Skeletal muscle satellite cell (primary cell): Measurements from ENCODE around the gene HLA-A.
"Not testable (repeated sequence)": the region's sequence is repeated elsewhere in the genome, so short reads cannot be mapped to it uniquely, and the experiment has no call there.

Experiments
- H3K27me3 ChIP-seq: 2 replicates; pipeline ENCODE4 v1.7.0; 2013; ENCODE audit warnings: low read length; ENCODE audit not compliant: control insufficient read depth, insufficient read depth
- H3K36me3 ChIP-seq: 2 replicates; pipeline ENCODE4 v1.7.0; 2013; ENCODE audit warnings: mild to moderate bottlenecking, control low read depth, low read length; ENCODE audit not compliant: insufficient read depth
- H3K4me1 ChIP-seq: 2 replicates; pipeline ENCODE4 v1.7.0; 2013; ENCODE audit warnings: low read length; ENCODE audit not compliant: control insufficient read depth, insufficient read depth
- H3K4me2 ChIP-seq: 2 replicates; pipeline ENCODE4 v1.7.0; 2013; ENCODE audit warnings: mild to moderate bottlenecking, low read length
- H3K4me3 ChIP-seq: 2 replicates; pipeline ENCODE4 v1.7.0; 2013; ENCODE audit warnings: low read length
- H3K9ac ChIP-seq: 2 replicates; pipeline ENCODE4 v1.7.0; 2013; ENCODE audit warnings: mild to moderate bottlenecking, low read depth, low read length, moderate library complexity
- H3K9me3 ChIP-seq: replicated peaks from 2 replicates; pipeline ENCODE4 v1.7.0; 2013; ENCODE audit warnings: mild to moderate bottlenecking, control low read depth, low read length

Gene HLA-A

GRCh38 chr6:29949934-29950333 lies 7.6 kb downstream of the HLA-A start:
- Histone ChIP-seq H3K9ac (no peak overlapping the region), H3K9me3 (no peaks in the 10 kb centered on the region), H3K27me3 (no peaks in the 10 kb centered on the region), H3K36me3 (peaks cover 7% of the 10 kb centered on the region), H3K4me2 (no peak overlapping the region), H3K4me3 (no peak overlapping the region), H3K4me1 (no peaks in the 10 kb centered on the region)

GRCh38 chr6:29951882-29952281 lies 9.6 kb downstream of the HLA-A start:
- Histone ChIP-seq H3K4me2 (no peak overlapping the region), H3K4me3 (no peak overlapping the region), H3K36me3 (no peaks in the 10 kb centered on the region), H3K27me3 (no peaks in the 10 kb centered on the region), H3K9me3 (no peaks in the 10 kb centered on the region), H3K4me1 (no peaks in the 10 kb centered on the region), H3K9ac (no peak overlapping the region)

GRCh38 chr6:29953001-29953441 lies 10.7 kb downstream of the HLA-A start:
- H3K36me3 ChIP-seq = no peaks in the 10 kb centered on the region
- H3K27me3 ChIP-seq = no peaks in the 10 kb centered on the region
- no peak overlapping the region for H3K9ac ChIP-seq
- no peak overlapping the region for H3K4me2 ChIP-seq
- no peaks in the 10 kb centered on the region for H3K9me3 ChIP-seq
- H3K4me1 ChIP-seq = no peaks in the 10 kb centered on the region
- no peak overlapping the region for H3K4me3 ChIP-seq

GRCh38 chr6:29953686-29954085 lies 11.4 kb downstream of the HLA-A start:
- no peak overlapping the region for H3K9ac ChIP-seq
- H3K4me3 ChIP-seq = no peak overlapping the region
- H3K27me3 ChIP-seq = no peaks in the 10 kb centered on the region
- no peaks in the 10 kb centered on the region for H3K36me3 ChIP-seq
- H3K9me3 ChIP-seq = no peaks in the 10 kb centered on the region
- H3K4me1 ChIP-seq = no peaks in the 10 kb centered on the region
- H3K4me2 ChIP-seq = no peak overlapping the region

- Histone ChIP-seq H3K4me3 (no peak overlapping the region), H3K9me3 (no peaks in the 10 kb centered on the region), H3K4me2 (no peak overlapping the region), H3K36me3 (no peaks in the 10 kb centered on the region), H3K9ac (no peak overlapping the region), H3K4me1 (no peaks in the 10 kb centered on the region), H3K27me3 (no peaks in the 10 kb centered on the region)
Measured at GRCh38 chr6:29954272-29954671, 11.9 kb downstream of the HLA-A start.

GRCh38 chr6:29955783-29956182 lies 13.5 kb downstream of the HLA-A start:
- no peak overlapping the region for H3K4me2 ChIP-seq
- H3K9ac ChIP-seq = no peak overlapping the region
- no peaks in the 10 kb centered on the region for H3K27me3 ChIP-seq
- no peaks in the 10 kb centered on the region for H3K9me3 ChIP-seq
- H3K36me3 ChIP-seq = no peaks in the 10 kb centered on the region
- no peaks in the 10 kb centered on the region for H3K4me1 ChIP-seq
- no peak overlapping the region for H3K4me3 ChIP-seq

- Histone ChIP-seq H3K4me2 (no peak overlapping the region), H3K4me3 (no peak overlapping the region), H3K27me3 (no peaks in the 10 kb centered on the region), H3K9ac (no peak overlapping the region), H3K4me1 (no peaks in the 10 kb centered on the region), H3K36me3 (no peaks in the 10 kb centered on the region), H3K9me3 (no peaks in the 10 kb centered on the region)
Measured at GRCh38 chr6:29956518-29956917, 14.2 kb downstream of the HLA-A start.

GRCh38 chr6:29958046-29958445 lies 15.7 kb downstream of the HLA-A start:
- Histone ChIP-seq H3K9me3 (no peaks in the 10 kb centered on the region), H3K27me3 (no peaks in the 10 kb centered on the region), H3K4me1 (no peaks in the 10 kb centered on the region)

GRCh38 chr6:29958921-29959320 lies 16.6 kb downstream of the HLA-A start:
- no peaks in the 10 kb centered on the region for H3K27me3 ChIP-seq
- H3K9me3 ChIP-seq = no peaks in the 10 kb centered on the region
- no peak overlapping the region for H3K4me2 ChIP-seq
- H3K36me3 ChIP-seq = no peaks in the 10 kb centered on the region
- H3K4me3 ChIP-seq = no peak overlapping the region
- no peak overlapping the region for H3K9ac ChIP-seq
- H3K4me1 ChIP-seq = no peaks in the 10 kb centered on the region

More at GRCh38 chr6:29958046-29958445, 15.7 kb downstream of the HLA-A start:
- no peak overlapping the region for H3K4me2 ChIP-seq
- no peak overlapping the region for H3K4me3 ChIP-seq
- H3K9ac ChIP-seq = no peak overlapping the region
- no peaks in the 10 kb centered on the region for H3K36me3 ChIP-seq

GRCh38 chr6:29959467-29959866 lies 17.1 kb downstream of the HLA-A start:
- H3K27me3 ChIP-seq = no peaks in the 10 kb centered on the region
- no peak overlapping the region for H3K4me3 ChIP-seq
- H3K4me1 ChIP-seq = peaks cover 3% of the 10 kb centered on the region
- no peak overlapping the region for H3K4me2 ChIP-seq
- no peaks in the 10 kb centered on the region for H3K9me3 ChIP-seq
- no peak overlapping the region for H3K9ac ChIP-seq
- H3K36me3 ChIP-seq = no peaks in the 10 kb centered on the region

- Histone ChIP-seq H3K36me3 (no peaks in the 10 kb centered on the region), H3K27me3 (no peaks in the 10 kb centered on the region), H3K9me3 (no peaks in the 10 kb centered on the region), H3K4me2 (no peak overlapping the region), H3K9ac (no peak overlapping the region), H3K4me1 (peaks cover 28% of the 10 kb centered on the region), H3K4me3 (no peak overlapping the region)
Measured at GRCh38 chr6:29961966-29962365, 19.6 kb downstream of the HLA-A start.

- H3K27me3 ChIP-seq, H3K4me3 ChIP-seq, H3K9me3 ChIP-seq, H3K4me2 ChIP-seq, H3K36me3 ChIP-seq, H3K9ac ChIP-seq: not testable (repeated sequence)
- H3K4me1 ChIP-seq = peaks cover 32% of the 10 kb centered on the region
Measured at GRCh38 chr6:29963697-29964096, 21.4 kb downstream of the HLA-A start.
